Mucosa of descending colon (tissue), 3 donors: ENCODE data around the gene ZW10. TPM values are rescaled to one million over a fixed set of nuclear protein-coding genes. Genes with fewer than 3 reads are reported as not detected.
A peak's percentile ranks its signal among the peaks of the same experiment; 100 is the strongest.
"Not testable (repeated sequence)": the region's sequence is repeated elsewhere in the genome, so short reads cannot be mapped to it uniquely, and the experiment has no call there.

Experiments used
- ATAC-seq: fragments of 200-7000 bp; cut with Tn5 transposase; one replicate; pipeline ENCODE4 v1.9.1; 2020; ENCODE audit warnings: mild to moderate bottlenecking, moderate library complexity
- DNase-seq, 3 donors: peaks; one replicate each; pipeline ENCODE4 v3.0.0-alpha.2; 2020
- H3K36me3 ChIP-seq: fragments of 200-600 bp; one replicate; pipeline ENCODE4 v1.8.0; 2021; ENCODE audit warnings: low read depth, mild to moderate bottlenecking
- H3K4me1 ChIP-seq: fragments of 200-600 bp; one replicate; pipeline ENCODE4 v1.8.0; 2021; ENCODE audit warnings: low read depth, mild to moderate bottlenecking
- H3K4me3 ChIP-seq: fragments of 200-600 bp; one replicate; pipeline ENCODE4 v1.8.0; 2021; ENCODE audit warnings: mild to moderate bottlenecking
- H3K9me3 ChIP-seq: fragments of 200-600 bp; one replicate; pipeline ENCODE4 v1.8.0; 2021; ENCODE audit warnings: mild to moderate bottlenecking
- CTCF ChIP-seq: fragments of 200-600 bp; IDR thresholded peaks from one replicate; pipeline ENCODE4 v1.8.0; 2022; ENCODE audit warnings: antibody characterized with exemption, mild to moderate bottlenecking
- intact Hi-C, 2 donors: fragments of 100-400 bp; cut with DNase I in 1 of 2; cut with micrococcal nuclease in 1 of 2; formaldehyde crosslinking; loops; one replicate each; pipeline versions ENCODE4 v1.11.0 to v1.11.1; 2022; cut with DNase I, micrococcal nuclease
- total RNA-seq, 3 donors: library from RNA; stranded (reverse); fragmentation: NEBNext Ultra II Directional in 2 of 3; extraction: Animal tissue kit (Norgen Biotek cat#: 25700) in 2 of 3; gene quantifications; one replicate each; pipeline versions ENCODE4 v1.2.1 to v1.2.4, GENCODE V29; 2021 to 2023
- donor health status: DM: no; HTN: no; CAD: no; lungs with moderate emphysema.
- donor health status: DM: no; HTN: no; CAD: no.
- donor health status: DM: no; HTN: yes; CAD: no.

The ZW10 gene
- total RNA-seq, 3 donors from 2014 or later: 10.5 to 12.3 (median 11.1) TPM

- peaks cover 5% of the 10 kb centered on the region for H3K36me3 ChIP-seq
- peaks cover 11% of the 10 kb centered on the region for H3K4me1 ChIP-seq
- ATAC-seq (no peak), DNase-seq (no peak)
- TF ChIP-seq CTCF: no peak
- intact Hi-C loops: no loop called here
- H3K9me3 ChIP-seq: no peaks in the 10 kb centered on the region
- H3K4me3 ChIP-seq: no peak overlapping the region
Observed at GRCh38 chr11:113774174-113774503, 647 bp upstream of the ZW10 start.

- DNase-seq (peak in 2 of 3 donors; percentile 36 to 62), ATAC-seq (peak; percentile 55)
- no peaks in the 10 kb centered on the region for H3K9me3 ChIP-seq
- TF ChIP-seq CTCF: no peak
- peak overlapping the region; percentile 59 for H3K4me3 ChIP-seq
- peaks cover 5% of the 10 kb centered on the region for H3K36me3 ChIP-seq
- H3K4me1 ChIP-seq: peaks cover 11% of the 10 kb centered on the region
- intact Hi-C loops: no loop called here
Observed at GRCh38 chr11:113773092-113773415, 438 bp downstream of the ZW10 start.

- TF ChIP-seq CTCF: no peak
- Histone ChIP-seq H3K4me1 (peaks cover 11% of the 10 kb centered on the region), H3K9me3 (no peaks in the 10 kb centered on the region), H3K36me3 (peaks cover 5% of the 10 kb centered on the region), H3K4me3 (no peak overlapping the region)
- ATAC-seq (no peak), DNase-seq (no peak)
- intact Hi-C loops: no loop called here
Observed at GRCh38 chr11:113771964-113772363, 1.5 kb downstream of the ZW10 start.

- Histone ChIP-seq H3K4me1 (no peaks in the 10 kb centered on the region), H3K4me3 (no peak overlapping the region), H3K9me3 (no peaks in the 10 kb centered on the region), H3K36me3 (no peaks in the 10 kb centered on the region)
- intact Hi-C loops: no loop called here
- no peak for TF ChIP-seq CTCF
- no peak for ATAC-seq
- DNase-seq: no peak
Observed at GRCh38 chr11:113764527-113765219, 8.8 kb downstream of the ZW10 start.

GRCh38 chr11:113763040-113763439 lies 10.5 kb downstream of the ZW10 start:
- H3K4me1 ChIP-seq, DNase-seq, intact Hi-C loops, ATAC-seq, H3K36me3 ChIP-seq, H3K4me3 ChIP-seq, H3K9me3 ChIP-seq: not testable (repeated sequence)

- TF ChIP-seq CTCF: no peak
- no peak for ATAC-seq
- no peaks in the 10 kb centered on the region for H3K4me1 ChIP-seq
- intact Hi-C loops: no loop called here
- H3K9me3 ChIP-seq: no peaks in the 10 kb centered on the region
- H3K36me3 ChIP-seq: no peaks in the 10 kb centered on the region
- H3K4me3 ChIP-seq: no peak overlapping the region
- DNase-seq: no peak
Observed at GRCh38 chr11:113760241-113760640, 13.3 kb downstream of the ZW10 start.
